Heart left ventricle (tissue), 16 donors: ENCODE measurements around the gene NUDT1. TPM values are rescaled to one million over a fixed set of nuclear protein-coding genes. Genes with fewer than 3 reads are reported as not detected.

Experiments used
- ATAC-seq, 4 donors: fragments of 200-7000 bp; cut with Tn5 transposase; one replicate each; pipeline ENCODE4 v1.9.1; 2020 to 2022; ENCODE audit warnings: moderate library complexity in 4 of 4, mild to moderate bottlenecking in 3 of 4, moderate number of reproducible peaks in 1 of 4
- DNase-seq, 5 donors: peaks; one replicate each; pipeline ENCODE4 v3.0.0-alpha.2; 2020
- H3K27ac ChIP-seq, 12 donors: fragments of 200-600 bp; sonication (generic) in 4 of 12; one replicate each; pipeline versions ENCODE4 v1.5.0 to v1.8.0; 2016 to 2022; ENCODE audit warnings: mild to moderate bottlenecking in 2 of 12
- H3K27me3 ChIP-seq, 9 donors: fragments of 200-600 bp; sonication (generic) in 2 of 9; one replicate each; pipeline versions ENCODE4 v1.5.1 to v1.8.0; 2016 to 2022; ENCODE audit warnings: mild to moderate bottlenecking in 3 of 9
- H3K36me3 ChIP-seq, 9 donors: fragments of 200-600 bp; sonication (generic) in 2 of 9; one replicate each; pipeline versions ENCODE4 v1.5.0 to v1.8.0; 2018 to 2022; ENCODE audit warnings: mild to moderate bottlenecking in 2 of 9
- H3K4me1 ChIP-seq, 12 donors: fragments of 200-600 bp; sonication (generic) in 4 of 12; one replicate each; pipeline versions ENCODE4 v1.5.0 to v1.8.0; 2016 to 2022; ENCODE audit warnings: mild to moderate bottlenecking in 3 of 12
- H3K4me3 ChIP-seq, 12 donors: fragments of 200-600 bp; sonication (generic) in 4 of 12; one replicate each; pipeline versions ENCODE4 v1.5.0 to v1.8.0; 2017 to 2022; ENCODE audit warnings: mild to moderate bottlenecking in 9 of 12, moderate library complexity in 4 of 12
- H3K9me3 ChIP-seq, 12 donors: fragments of 200-600 bp; sonication (generic) in 4 of 12; one replicate each; pipeline versions ENCODE4 v1.5.0 to v1.8.0; 2016 to 2022; ENCODE audit warnings: mild to moderate bottlenecking in 1 of 12
- POLR2A ChIP-seq, 2 donors: fragments of 450-650 bp; IDR thresholded peaks; one replicate each; pipeline ENCODE4 v1.6.1; 2017; ENCODE audit warnings: antibody characterized with exemption in 2 of 2, mild to moderate bottlenecking in 2 of 2, moderate library complexity in 2 of 2
- WGBS, 4 donors: extraction: QIAGEN DNeasy Blood & Tissue Kit in 2 of 4; methylation state at CpG; one replicate each; pipeline versions ENCODE4 v1.1.5 to v1.1.7; 2013 to 2018; 5-methylcytosine and 5-hydroxymethylcytosine counted together
- intact Hi-C, 10 donors: fragments of 100-400 bp; cut with DNase I; formaldehyde crosslinking; loops; one replicate each; pipeline versions ENCODE4 v1.11.1 to v1.14.2; 2022
- polyA plus RNA-seq, 2 donors: library from polyadenylated mRNA; stranded (reverse); fragments of 200-250 nt; gene quantifications; one replicate each; pipeline ENCODE4 v1.2.3, GENCODE V29; 2013
- total RNA-seq, 9 donors: library from RNA; depleted of rRNA in 2 of 9; stranded (reverse); fragments of >200 nt in 2 of 9; fragmentation: NEBNext Ultra II Directional in 3 of 9; extraction: Animal tissue kit (Norgen Biotek cat#: 25700) in 3 of 9; gene quantifications; one replicate each; pipeline versions ENCODE4 v1.1.0 to v1.2.4, GENCODE V29; 2016 to 2023
- TF ChIP-seq, protein P1 (sequence below), 12 donors: fragments of 200-600 bp; sonication (generic) in 4 of 12; IDR thresholded peaks; one replicate each; pipeline versions ENCODE4 v1.5.0 to v1.8.0; 2018 to 2022; ENCODE audit warnings: antibody characterized with exemption in 12 of 12, mild to moderate bottlenecking in 5 of 12
- donor health status: ischemic (EF 13 %, LVEDD 7.1; RV severe dilation, severe dysfunction).
- donor health status: healthy with polysubstance abuse.
- donor health status: DM: no; HTN: yes; CAD: no.
- donor health status: DM: no; HTN: no; CAD: no.
- donor health status: ischemic (EF 25% LVEDD 6.9; RV normal size, moderate dysfunction).
- donor health status: ischemic (EF 25% LVEDD 5.7; RV mildly dilated, moderate dysfunction).
- donor health status: healthy.
- donor health status: DM: yes; HTN: yes; CAD: no.
- donor health status: ischemic (EF 35%, LVEDD 5.7; RV mildly dilated, moderate dysfunction).
- donor health status: nonischemic (EF 11% LVEDD 7.7; RV severe dilation, severe dysfunction).
- donor health status: DM: yes; HTN: yes; CAD: no.
- donor health status: PGD.
- donor health status: ischemic (EF 29% LVEDD 5.4; RV normal size, mild dysfunction).
- donor health status: nonischemic (EF 23%, LVEDD 6.1; RV moderate dilation, normal function).

The NUDT1 gene
- total and polyA plus RNA-seq, 11 donors: 9.8 to 23.7 (median 16.1) TPM

DNA sequence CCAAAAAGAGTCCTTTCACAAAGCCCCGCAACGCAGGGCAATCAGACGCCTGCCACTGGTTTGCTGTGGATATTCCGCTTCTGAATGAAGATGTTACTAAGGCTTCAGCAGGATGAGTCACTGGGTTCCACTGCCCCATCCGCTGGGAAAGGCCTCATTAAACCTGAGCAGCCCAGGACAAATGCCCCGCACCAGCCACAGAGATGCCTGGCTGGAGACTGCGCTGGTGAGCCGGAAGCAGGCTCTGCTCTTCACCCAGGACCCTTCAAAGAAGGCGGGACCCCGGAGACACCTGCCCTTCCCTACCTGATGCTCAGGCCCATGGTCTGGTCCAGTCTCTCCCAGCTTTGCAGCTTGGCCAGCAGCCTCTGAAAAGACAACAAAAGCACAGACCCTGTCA lies 29.1 kb upstream of the NUDT1 start:
- peak in 2 of 5 donors; percentile 4 to 36 for DNase-seq
- Histone ChIP-seq H3K27me3 (no peaks in the 10 kb centered on the region), H3K4me3 (no peak overlapping the region), H3K4me1 (peaks cover 0 to 24% (median 8%) of the 10 kb centered on the region in 12 donors), H3K27ac (peak overlapping the region in 2 of 12 donors; percentile 65 to 79), H3K9me3 (no peaks in the 10 kb centered on the region), H3K36me3 (peaks cover 0 to 82% (median 43%) of the 10 kb centered on the region in 9 donors)
- intact Hi-C loops: loop anchor here in 5 of 10 donors (2.0 to 10.0 kb wide), 5 partner anchors 401 to 638 kb away; partner anchors contain the start of gene PSMG3 (in 1 of the 5)
- ATAC-seq: no peak
- TF ChIP-seq, protein P1, sequence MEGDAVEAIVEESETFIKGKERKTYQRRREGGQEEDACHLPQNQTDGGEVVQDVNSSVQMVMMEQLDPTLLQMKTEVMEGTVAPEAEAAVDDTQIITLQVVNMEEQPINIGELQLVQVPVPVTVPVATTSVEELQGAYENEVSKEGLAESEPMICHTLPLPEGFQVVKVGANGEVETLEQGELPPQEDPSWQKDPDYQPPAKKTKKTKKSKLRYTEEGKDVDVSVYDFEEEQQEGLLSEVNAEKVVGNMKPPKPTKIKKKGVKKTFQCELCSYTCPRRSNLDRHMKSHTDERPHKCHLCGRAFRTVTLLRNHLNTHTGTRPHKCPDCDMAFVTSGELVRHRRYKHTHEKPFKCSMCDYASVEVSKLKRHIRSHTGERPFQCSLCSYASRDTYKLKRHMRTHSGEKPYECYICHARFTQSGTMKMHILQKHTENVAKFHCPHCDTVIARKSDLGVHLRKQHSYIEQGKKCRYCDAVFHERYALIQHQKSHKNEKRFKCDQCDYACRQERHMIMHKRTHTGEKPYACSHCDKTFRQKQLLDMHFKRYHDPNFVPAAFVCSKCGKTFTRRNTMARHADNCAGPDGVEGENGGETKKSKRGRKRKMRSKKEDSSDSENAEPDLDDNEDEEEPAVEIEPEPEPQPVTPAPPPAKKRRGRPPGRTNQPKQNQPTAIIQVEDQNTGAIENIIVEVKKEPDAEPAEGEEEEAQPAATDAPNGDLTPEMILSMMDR (IDR thresholded peaks at IDR 0.05): no peak
- TF ChIP-seq POLR2A (IDR thresholded peaks at IDR 0.05): no peak
- 97 to 98% (median 98%) methylated on average over 10 of the region's 10 CpGs for WGBS, 4 donors

DNA sequence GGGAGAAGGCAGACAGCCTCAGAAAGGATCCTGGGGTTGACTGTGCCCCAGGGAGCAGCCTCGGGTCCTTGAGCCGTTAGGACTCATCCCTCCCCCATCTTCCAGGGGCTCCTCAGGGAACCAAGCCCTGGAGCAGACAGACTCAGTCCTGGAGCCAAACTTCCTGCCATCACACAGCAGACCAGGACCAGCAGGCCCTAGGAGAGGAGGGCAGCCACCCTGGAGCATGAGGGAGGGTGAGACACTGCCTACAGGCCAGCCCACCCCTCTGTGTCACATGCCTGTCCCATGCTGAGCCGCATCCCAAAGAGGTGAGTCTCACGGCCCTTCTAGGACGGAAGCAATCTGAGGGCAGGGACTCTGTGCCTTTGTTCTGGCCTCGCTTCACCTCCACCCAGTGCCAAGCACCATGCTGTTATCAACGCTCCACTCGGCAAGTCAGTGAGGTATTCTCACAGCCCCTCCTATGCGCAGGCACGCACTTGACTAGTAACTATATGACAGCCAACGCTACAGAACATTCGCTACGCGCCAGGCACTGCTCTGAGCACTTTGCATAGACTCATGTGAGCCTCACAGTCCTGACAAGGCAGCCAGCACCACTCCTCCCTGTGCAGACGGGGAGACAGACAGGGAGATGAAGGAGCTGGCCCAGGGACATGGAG lies 28.3 kb upstream of the NUDT1 start:
- TF ChIP-seq, protein P1 (IDR thresholded peaks at IDR 0.05): no peak
- TF ChIP-seq POLR2A (IDR thresholded peaks at IDR 0.05): no peak
- no peaks in the 10 kb centered on the region for H3K27me3 ChIP-seq
- peak overlapping the region in 11 of 12 donors; percentile 47 to 86 (median 62) for H3K27ac ChIP-seq
- H3K4me1 ChIP-seq: peaks cover 0 to 24% (median 8%) of the 10 kb centered on the region in 12 donors
- WGBS, 4 donors: 70 to 77% (median 71%) methylated on average over 13 to 15 of the region's 15 CpGs
- peak; percentile 40 to 87 (median 77) for DNase-seq
- H3K9me3 ChIP-seq: no peaks in the 10 kb centered on the region
- intact Hi-C loops: loop anchor here in 5 of 10 donors (2.0 to 10.0 kb wide), 5 partner anchors 401 to 639 kb away; partner anchors contain the start of gene PSMG3 (in 1 of the 5)
- H3K4me3 ChIP-seq: no peak overlapping the region
- ATAC-seq: peak; percentile 82 to 88 (median 85)
- H3K36me3 ChIP-seq: peaks cover 0 to 81% (median 39%) of the 10 kb centered on the region in 9 donors

DNA sequence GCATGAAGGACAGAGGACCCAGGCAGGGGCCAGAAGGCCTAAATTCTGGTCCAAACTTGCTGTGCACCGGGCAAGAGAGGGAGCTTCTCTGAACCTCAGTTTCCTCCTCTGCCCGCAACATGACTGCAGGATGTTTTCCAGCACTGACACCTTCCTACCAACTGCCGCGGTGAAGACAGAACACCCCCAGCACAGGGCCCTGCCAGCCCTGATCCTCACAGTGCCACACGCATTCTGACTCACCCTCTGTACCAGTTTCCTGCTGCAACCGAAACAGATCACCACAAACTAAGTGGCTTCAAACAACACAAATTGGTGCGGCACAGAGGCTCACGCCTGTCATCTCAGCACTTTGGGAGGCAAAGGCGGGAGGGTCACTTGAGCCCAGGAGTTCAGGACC lies 27.4 kb upstream of the NUDT1 start:
- Histone ChIP-seq H3K9me3 (no peaks in the 10 kb centered on the region), H3K4me3 (no peak overlapping the region), H3K27me3 (no peaks in the 10 kb centered on the region), H3K36me3 (peaks cover 0 to 80% (median 39%) of the 10 kb centered on the region in 9 donors), H3K27ac (peak overlapping the region in 10 of 12 donors; percentile 48 to 86 (median 64)), H3K4me1 (peaks cover 0 to 24% (median 7%) of the 10 kb centered on the region in 12 donors)
- WGBS, 4 donors: 67 to 95% (median 90%) methylated on average over 9 of the region's 9 CpGs
- ATAC-seq (peak in 2 of 4 donors; percentile 6 to 30), DNase-seq (peak in 2 of 5 donors; percentile 27 to 47)
- TF ChIP-seq POLR2A (IDR thresholded peaks at IDR 0.05): no peak
- TF ChIP-seq, protein P1 (IDR thresholded peaks at IDR 0.05): no peak
- intact Hi-C loops: loop anchor here in 4 of 10 donors (5.0 to 10.0 kb wide), 4 partner anchors 402 to 640 kb away; partner anchors contain the start of gene PSMG3 (in 1 of the 4)

DNA sequence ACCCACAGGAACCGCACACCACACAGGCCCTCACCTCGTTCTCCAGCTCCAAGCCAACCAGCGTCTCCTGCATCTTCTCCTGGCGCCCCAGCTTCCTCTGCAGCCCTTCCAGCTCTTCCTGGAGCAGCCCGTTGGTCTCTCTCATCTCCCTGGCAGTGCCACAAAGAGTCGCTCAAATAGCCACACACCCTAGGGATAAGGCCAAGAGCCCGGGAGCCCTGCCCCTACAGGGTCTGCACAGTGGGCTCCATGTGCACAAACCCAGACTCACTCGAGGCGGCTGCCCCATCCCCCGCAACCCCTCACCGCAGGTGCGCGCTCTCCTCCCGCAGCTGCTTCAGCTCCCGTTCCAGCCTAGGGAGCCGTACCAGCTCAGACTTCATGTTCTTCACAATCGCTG lies 26.2 kb upstream of the NUDT1 start:
- Histone ChIP-seq H3K27me3 (no peaks in the 10 kb centered on the region), H3K36me3 (peaks cover 0 to 85% (median 39%) of the 10 kb centered on the region in 9 donors), H3K9me3 (no peaks in the 10 kb centered on the region), H3K27ac (no peak overlapping the region), H3K4me3 (no peak overlapping the region), H3K4me1 (peaks cover 0 to 24% (median 7%) of the 10 kb centered on the region in 12 donors)
- DNase-seq (peak in 1 of 5 donors; percentile 51), ATAC-seq (no peak)
- intact Hi-C loops: loop anchor here in 2 of 10 donors (10.0 kb wide), 2 partner anchors 631 to 641 kb away; partner anchors contain the start of gene PSMG3 (in 1 of the 2)
- WGBS, 4 donors: 92 to 96% (median 95%) methylated on average over 14 to 17 of the region's 17 CpGs
- TF ChIP-seq, protein P1 (IDR thresholded peaks at IDR 0.05): no peak
- no peak for TF ChIP-seq POLR2A (IDR thresholded peaks at IDR 0.05)
